HepG2 (cell line): ENCODE results near the gene FYTTD1. TPM values are rescaled to one million over a fixed set of nuclear protein-coding genes. Genes with fewer than 3 reads are reported as not detected.

Experiments used
- ARID3A ChIP-seq: IDR thresholded peaks from 2 replicates; pipeline ENCODE4 v1.6.1; 2012; ENCODE audit warnings: low read depth, low read length, improper control_type of control experiment
- ARNT2 ChIP-seq: sonication (generic); formaldehyde crosslinking; IDR thresholded peaks from 2 replicates; pipeline ENCODE4 v1.8.0; 2022; ENCODE audit warnings: mild to moderate bottlenecking, low read depth, missing genetic modification reagents, moderate library complexity
- ATF1 ChIP-seq: IDR thresholded peaks from 2 replicates; pipeline ENCODE4 v1.6.1; 2016; ENCODE audit warnings: mild to moderate bottlenecking, control low read depth
- CHD4 ChIP-seq: fragments of 200-600 bp; sonication (generic); IDR thresholded peaks from 2 replicates; pipeline ENCODE4 v1.7.0; 2017; ENCODE audit warnings: mild to moderate bottlenecking, low read length, borderline replicate concordance
- DRAP1 ChIP-seq: IDR thresholded peaks from 2 replicates; pipeline ENCODE4 v1.6.1; 2016; ENCODE audit warnings: missing genetic modification reagents, missing compliant biosample characterization
- ELF4 ChIP-seq: sonication (generic); formaldehyde crosslinking; IDR thresholded peaks from 2 replicates; pipeline ENCODE4 v1.5.0; 2020; ENCODE audit warnings: missing genetic modification reagents, mild to moderate bottlenecking, moderate library complexity, borderline replicate concordance
- FOXM1 ChIP-seq: sonication (generic); formaldehyde crosslinking; IDR thresholded peaks from 2 replicates; pipeline ENCODE4 v1.5.0; 2020; ENCODE audit warnings: missing genetic modification reagents
- HDAC1 ChIP-seq: sonication (generic); formaldehyde crosslinking; IDR thresholded peaks from 2 replicates; pipeline ENCODE4 v1.5.1; 2020; ENCODE audit warnings: mild to moderate bottlenecking, missing genetic modification reagents
- HOXA3 ChIP-seq: sonication (generic); formaldehyde crosslinking; IDR thresholded peaks from 2 replicates; pipeline ENCODE4 v1.5.0; 2020; ENCODE audit warnings: missing genetic modification reagents
- MTF2 ChIP-seq: sonication (generic); formaldehyde crosslinking; IDR thresholded peaks from 2 replicates; pipeline ENCODE4 v1.5.0; 2020; ENCODE audit warnings: missing genetic modification reagents, borderline replicate concordance
- NFKB2 ChIP-seq: sonication (generic); formaldehyde crosslinking; IDR thresholded peaks from 2 replicates; pipeline ENCODE4 v1.4.0; 2020; ENCODE audit warnings: missing genetic modification reagents, borderline replicate concordance
- SNAI1 ChIP-seq: sonication (generic); formaldehyde crosslinking; IDR thresholded peaks from 2 replicates; pipeline ENCODE4 v1.5.0; 2020; ENCODE audit warnings: mild to moderate bottlenecking, missing genetic modification reagents, borderline replicate concordance
- TBP ChIP-seq: sonication (generic); formaldehyde crosslinking; IDR thresholded peaks from 2 replicates; pipeline ENCODE4 v1.5.0; 2020; ENCODE audit warnings: missing genetic modification reagents
- WIZ ChIP-seq: sonication (generic); formaldehyde crosslinking; IDR thresholded peaks from 2 replicates; pipeline ENCODE4 v1.5.1; 2020; ENCODE audit warnings: mild to moderate bottlenecking, missing genetic modification reagents
- ZBTB38 ChIP-seq: sonication (generic); formaldehyde crosslinking; IDR thresholded peaks from 2 replicates; pipeline ENCODE4 v1.5.1; 2020; ENCODE audit warnings: mild to moderate bottlenecking, missing genetic modification reagents
- ZEB1 ChIP-seq: IDR thresholded peaks from 2 replicates; pipeline ENCODE4 v1.6.1; 2012; ENCODE audit warnings: mild to moderate bottlenecking, low read depth, inconsistent platforms; ENCODE audit not compliant: insufficient replicate concordance
- ZKSCAN8 ChIP-seq: IDR thresholded peaks from 2 replicates; pipeline ENCODE4 v1.6.1; 2016; ENCODE audit warnings: borderline replicate concordance, missing genetic modification reagents, missing compliant biosample characterization
- ZMAT3 ChIP-seq: sonication (generic); formaldehyde crosslinking; conservative IDR thresholded peaks from 2 replicates; pipeline ENCODE4 v1.7.0; 2021; ENCODE audit warnings: missing genetic modification reagents
- ZNF501 ChIP-seq: sonication (generic); formaldehyde crosslinking; IDR thresholded peaks from 2 replicates; pipeline ENCODE4 v1.5.1; 2020; ENCODE audit warnings: mild to moderate bottlenecking, moderate library complexity, missing genetic modification reagents
- ZNF546 ChIP-seq: sonication (generic); formaldehyde crosslinking; conservative IDR thresholded peaks from 2 replicates; pipeline ENCODE4 v1.8.1; 2023; ENCODE audit warnings: mild to moderate bottlenecking, missing genetic modification reagents
- ZNF589 ChIP-seq: sonication (generic); formaldehyde crosslinking; conservative IDR thresholded peaks from 2 replicates; pipeline ENCODE4 v1.8.0; 2022; ENCODE audit warnings: mild to moderate bottlenecking, moderate library complexity, missing genetic modification reagents
- ZNF639 ChIP-seq: conservative IDR thresholded peaks from 2 replicates; pipeline ENCODE4 v1.6.1; 2018; ENCODE audit warnings: missing genetic modification reagents
- ZNF644 ChIP-seq: IDR thresholded peaks from 2 replicates; pipeline ENCODE4 v1.6.1; 2016; ENCODE audit warnings: low read depth
- ZNF891 ChIP-seq: sonication (generic); formaldehyde crosslinking; IDR thresholded peaks from 2 replicates; pipeline ENCODE4 v1.5.0; 2020; ENCODE audit warnings: mild to moderate bottlenecking, missing genetic modification reagents
- ZSCAN12 ChIP-seq: sonication (generic); formaldehyde crosslinking; IDR thresholded peaks from 2 replicates; pipeline ENCODE4 v1.9.0; 2021; ENCODE audit warnings: mild to moderate bottlenecking, missing genetic modification reagents
- polyA plus RNA-seq, 8 experiments: library from polyadenylated mRNA; depleted of rRNA in 3 of 8; stranded (reverse) in 7 of 8; unstranded in 1 of 8; fragments of >200 nt; fragmentation: Illumina TruSeq in 4 of 8; extraction: Trizol in 4 of 8; gene quantifications; 2 replicates each; pipeline versions ENCODE4 v1.2.1 to v1.2.3, GENCODE V29; 2011 to 2016; ENCODE audit warnings: low read depth in 4 of 8, missing spikeins in 1 of 8, mixed read lengths in 1 of 8; ENCODE audit not compliant: insufficient read depth in 1 of 8
- total RNA-seq, 5 experiments: library from RNA; depleted of rRNA; stranded (reverse); fragments of >200 nt; fragmentation: Illumina TruSeq; extraction: Trizol; gene quantifications; 2 replicates each; pipeline ENCODE4 v1.2.3, GENCODE V29; 2016; ENCODE audit warnings: low read depth in 1 of 5

FYTTD1 gene
- total and polyA plus RNA-seq, 2 of the 13 experiments (the other 11 are each of a cell fraction or from before 2014, with no cell fraction given) = 6.5 to 28.8 TPM

DNA sequence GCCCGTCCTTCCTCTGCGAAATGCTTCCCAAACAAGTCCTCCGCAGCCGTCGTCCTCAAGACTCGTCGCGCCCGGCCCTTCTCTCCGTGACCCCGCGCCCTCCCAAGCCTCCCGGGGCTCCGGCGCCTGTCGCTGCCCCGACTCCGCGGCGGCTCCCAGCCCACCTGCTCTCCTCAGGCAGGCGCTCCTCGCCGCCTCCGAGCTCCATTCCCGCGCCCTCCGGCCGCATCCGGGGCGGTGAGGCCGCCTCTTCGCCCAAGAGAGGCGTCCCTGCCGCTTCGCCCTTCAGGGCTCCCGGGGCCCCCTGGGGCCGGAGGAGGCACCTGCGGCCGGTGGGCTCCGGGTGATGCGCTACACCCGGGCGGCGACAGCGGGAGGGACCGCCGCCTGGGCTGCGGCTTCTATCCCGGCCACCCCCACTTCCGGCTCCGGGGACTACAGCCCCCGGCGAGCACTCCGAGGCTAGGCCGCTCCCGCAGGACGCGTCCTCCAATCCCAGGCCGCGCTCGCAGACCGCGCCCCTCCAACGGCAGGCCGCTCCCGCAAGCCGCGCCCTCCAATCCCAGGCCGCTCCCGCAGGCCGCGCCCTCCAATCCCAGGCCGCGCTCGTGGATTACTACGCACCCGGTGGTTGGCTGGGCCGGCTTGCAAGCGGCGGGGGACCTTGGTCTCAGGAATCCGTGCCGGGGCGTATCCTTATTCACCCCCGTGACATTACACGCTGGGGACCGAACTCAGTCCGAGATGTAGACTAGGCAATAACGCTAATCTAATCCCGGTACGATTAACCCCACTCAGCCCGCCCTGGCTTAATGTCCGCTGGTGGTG is 13.0 kb upstream of the FYTTD1 start, which contains the start of gene RUBCN (continued):
- TF ChIP-seq CHD4 (no peak), ZNF589 (CRISPR knock-in tag) (no peak), ZNF644 (CRISPR knock-in tag) (no peak), NFKB2 (CRISPR knock-in tag) (peak; percentile 16; the same call in 1 of the 2 replicates), TBP (CRISPR knock-in tag) (0 out of 2 replicates have a peak, but pooled peaks have one; percentile 63), ATF1 (CRISPR knock-in tag) (peak; percentile 63), ELF4 (0 out of 2 replicates have a peak, but pooled peaks have one; percentile 32), HOXA3 (CRISPR knock-in tag) (0 out of 2 replicates have a peak, but pooled peaks have one; percentile 53), ZNF501 (no peak; the same call in 1 of the 2 replicates), HDAC1 (CRISPR knock-in tag) (peak; percentile 29; the same call in 1 of the 2 replicates), ZEB1 (no peak), ZKSCAN8 (CRISPR knock-in tag) (0 out of 2 replicates have a peak, but pooled peaks have one; percentile 29), FOXM1 (CRISPR knock-in tag) (no peak), ZNF639 (CRISPR knock-in tag) (0 out of 2 replicates have a peak, but pooled peaks have one; percentile 37), ZMAT3 (CRISPR knock-in tag) (0 out of 2 replicates have a peak, but pooled peaks have one; percentile 36), ZBTB38 (CRISPR knock-in tag) (no peak), ZSCAN12 (CRISPR knock-in tag) (peak; percentile 82; the same call in 1 of the 2 replicates), SNAI1 (CRISPR knock-in tag) (no peak), ARID3A (no peak), WIZ (no peak), MTF2 (CRISPR knock-in tag) (peak; percentile 78; the same call in 1 of the 2 replicates), DRAP1 (peak; percentile 78), ARNT2 (peak; percentile 61; the same call in 1 of the 2 replicates), ZNF546 (CRISPR knock-in tag) (peak; percentile 58; the same call in 1 of the 2 replicates), ZNF891 (peak; percentile 63; the same call in 1 of the 2 replicates)
